ACC112 (cell line): ENCODE measurements around the gene SLC7A8.
A peak's percentile ranks its signal among the peaks of the same experiment; 100 is the strongest.

Source experiments
- H2AFZ ChIP-seq: fragments of 200-600 bp; sonication (generic); one replicate; pipeline ENCODE4 v1.6.0; 2017; ENCODE audit warnings: antibody characterized with exemption, low read length; ENCODE audit not compliant: unreplicated experiment
- H3K27ac ChIP-seq: fragments of 200-600 bp; sonication (generic); 2 replicates; pipeline ENCODE4 v1.5.1; 2014; ENCODE audit warnings: low read depth, mild to moderate bottlenecking, antibody characterized with exemption, low read length, moderate library complexity
- H3K27me3 ChIP-seq: fragments of 200-600 bp; sonication (generic); 2 replicates; pipeline ENCODE4 v1.6.1; 2014; ENCODE audit warnings: mild to moderate bottlenecking, antibody characterized with exemption, low read length, moderate library complexity, mixed read lengths; ENCODE audit not compliant: insufficient read depth
- H3K36me3 ChIP-seq: fragments of 200-600 bp; sonication (generic); 2 replicates; pipeline ENCODE4 v1.6.1; 2016; ENCODE audit warnings: mild to moderate bottlenecking, antibody characterized with exemption, low read length, moderate library complexity, mixed read lengths; ENCODE audit not compliant: insufficient read depth
- H3K4me1 ChIP-seq: fragments of 200-600 bp; sonication (generic); one replicate; pipeline ENCODE4 v1.6.1; 2016; ENCODE audit warnings: low read length, mixed read lengths; ENCODE audit not compliant: insufficient read depth, unreplicated experiment, control insufficient read depth
- H3K4me3 ChIP-seq: fragments of 200-600 bp; sonication (generic); 2 replicates; pipeline ENCODE4 v1.5.1; 2014; ENCODE audit warnings: mild to moderate bottlenecking, low read depth, low read length
- H3K79me2 ChIP-seq: fragments of 200-600 bp; sonication (generic); one replicate; pipeline ENCODE4 v1.6.0; 2016; ENCODE audit warnings: low read length; ENCODE audit not compliant: control insufficient read depth, unreplicated experiment, insufficient read depth

The SLC7A8 gene

GRCh38 chr14:23104070-23104590 lies 79.3 kb downstream of the SLC7A8 start:
- Histone ChIP-seq H3K27ac (no peak overlapping the region), H2AFZ (no peak overlapping the region), H3K4me3 (no peak overlapping the region), H3K79me2 (peaks cover 5% of the 10 kb centered on the region), H3K27me3 (no peaks in the 10 kb centered on the region), H3K4me1 (no peaks in the 10 kb centered on the region), H3K36me3 (peaks cover 2% of the 10 kb centered on the region; the same call in 1 of the 2 replicates)

- Histone ChIP-seq H3K79me2 (peaks cover 10% of the 10 kb centered on the region), H3K4me1 (no peaks in the 10 kb centered on the region), H2AFZ (no peak overlapping the region), H3K27me3 (no peaks in the 10 kb centered on the region), H3K36me3 (peaks cover 7% of the 10 kb centered on the region; the same call in 1 of the 2 replicates), H3K27ac (no peak overlapping the region), H3K4me3 (no peak overlapping the region)
Observed at GRCh38 chr14:23103581-23103980, 79.9 kb downstream of the SLC7A8 start.

GRCh38 chr14:23102801-23103200 lies 80.7 kb downstream of the SLC7A8 start:
- Histone ChIP-seq H3K4me1 (peaks cover 1% of the 10 kb centered on the region), H3K27ac (no peak overlapping the region), H2AFZ (no peak overlapping the region), H3K79me2 (peaks cover 18% of the 10 kb centered on the region), H3K36me3 (peaks cover 15% of the 10 kb centered on the region), H3K4me3 (no peak overlapping the region), H3K27me3 (no peaks in the 10 kb centered on the region)

- Histone ChIP-seq H2AFZ (no peak overlapping the region), H3K27me3 (no peaks in the 10 kb centered on the region), H3K36me3 (peaks cover 20% of the 10 kb centered on the region), H3K27ac (no peak overlapping the region), H3K79me2 (peaks cover 25% of the 10 kb centered on the region), H3K4me1 (peaks cover 8% of the 10 kb centered on the region), H3K4me3 (no peak overlapping the region)
Observed at GRCh38 chr14:23101986-23102625, 81.4 kb downstream of the SLC7A8 start.

GRCh38 chr14:23101213-23101970 lies 82.1 kb downstream of the SLC7A8 start:
- H3K36me3 ChIP-seq: peaks cover 20% of the 10 kb centered on the region
- no peak overlapping the region for H2AFZ ChIP-seq
- no peaks in the 10 kb centered on the region for H3K27me3 ChIP-seq
- peaks cover 14% of the 10 kb centered on the region for H3K4me1 ChIP-seq
- H3K79me2 ChIP-seq: peaks cover 32% of the 10 kb centered on the region
- no peak overlapping the region for H3K27ac ChIP-seq
- no peak overlapping the region for H3K4me3 ChIP-seq

- H3K4me3 ChIP-seq: no peak overlapping the region
- peaks cover 20% of the 10 kb centered on the region for H3K36me3 ChIP-seq
- no peak overlapping the region for H2AFZ ChIP-seq
- peaks cover 40% of the 10 kb centered on the region for H3K79me2 ChIP-seq
- no peaks in the 10 kb centered on the region for H3K27me3 ChIP-seq
- no peak overlapping the region for H3K27ac ChIP-seq
- peaks cover 14% of the 10 kb centered on the region for H3K4me1 ChIP-seq
Observed at GRCh38 chr14:23099212-23099861, 84.1 kb downstream of the SLC7A8 start.

GRCh38 chr14:23097786-23098185 lies 85.7 kb downstream of the SLC7A8 start:
- H3K36me3 ChIP-seq: peaks cover 26% of the 10 kb centered on the region
- H3K4me1 ChIP-seq: peaks cover 24% of the 10 kb centered on the region
- H3K79me2 ChIP-seq: peaks cover 56% of the 10 kb centered on the region
- H3K4me3 ChIP-seq: peak overlapping the region; percentile 83
- no peak overlapping the region for H3K27ac ChIP-seq
- H2AFZ ChIP-seq: no peak overlapping the region
- no peaks in the 10 kb centered on the region for H3K27me3 ChIP-seq

GRCh38 chr14:23095196-23096108 lies 88.0 kb downstream of the SLC7A8 start, which contains the start of gene C14orf119:
Gene C14orf119 (plus strand): TSS chr14:23095505. CDS start chr14:23097659, 2,154 bp downstream.
- Histone ChIP-seq H3K79me2 (peaks cover 73% of the 10 kb centered on the region), H2AFZ (peak within 1 kb of the TSS; percentile 83), H3K27me3 (no peaks in the 10 kb centered on the region), H3K36me3 (peaks cover 33% of the 10 kb centered on the region), H3K4me1 (peaks cover 33% of the 10 kb centered on the region), H3K27ac (peak within 1 kb of the TSS; percentile 88), H3K4me3 (peak within 1 kb of the TSS; percentile 83)

- Histone ChIP-seq H3K36me3 (peaks cover 40% of the 10 kb centered on the region), H2AFZ (peak within 1 kb of the TSS; percentile 83), H3K27me3 (no peaks in the 10 kb centered on the region), H3K79me2 (peaks cover 80% of the 10 kb centered on the region), H3K27ac (peak within 1 kb of the TSS; percentile 88), H3K4me1 (peaks cover 33% of the 10 kb centered on the region), H3K4me3 (peak within 1 kb of the TSS; percentile 83)
Observed at GRCh38 chr14:23094666-23095195, 88.7 kb downstream of the SLC7A8 start, which contains the start of gene ACIN1. Gene ACIN1 (minus strand): TSS chr14:23095136. CDS start chr14:23095112, 24 bp downstream.
